DOHH2 (cell line): ENCODE measurements around the gene NCAN.

Experiments
- H3F3A ChIP-seq: fragments of 200-600 bp; sonication (generic), shearing (Covaris generic); 2 replicates; pipeline ENCODE4 v1.6.0; 2016; ENCODE audit warnings: antibody characterized with exemption, mild to moderate bottlenecking; ENCODE audit not compliant: control insufficient read depth, insufficient read depth
- H3K27ac ChIP-seq: fragments of 200-600 bp; sonication (generic); 2 replicates; pipeline ENCODE4 v1.5.1; 2014; ENCODE audit warnings: low read depth, mild to moderate bottlenecking, low read length, moderate library complexity
- H3K27me3 ChIP-seq: fragments of 200-600 bp; sonication (generic); 2 replicates; pipeline ENCODE4 v1.6.1; 2014; ENCODE audit warnings: mild to moderate bottlenecking, low read length, mixed read lengths; ENCODE audit not compliant: control insufficient read depth
- H3K36me3 ChIP-seq: fragments of 200-600 bp; sonication (generic); 2 replicates; pipeline ENCODE4 v1.6.1; 2014; ENCODE audit warnings: mild to moderate bottlenecking, low read length, moderate library complexity, mixed read lengths; ENCODE audit not compliant: control insufficient read depth
- H3K4me1 ChIP-seq: fragments of 200-600 bp; sonication (generic); 2 replicates; pipeline ENCODE4 v1.6.1; 2014; ENCODE audit warnings: mild to moderate bottlenecking, low read length, mixed read lengths; ENCODE audit not compliant: control insufficient read depth
- H3K4me2 ChIP-seq: fragments of 200-600 bp; sonication (generic); 2 replicates; pipeline ENCODE4 v1.6.0; 2014; ENCODE audit warnings: mild to moderate bottlenecking, low read length, moderate library complexity
- H3K4me3 ChIP-seq: fragments of 200-600 bp; sonication (generic); 2 replicates; pipeline ENCODE4 v1.5.1; 2014; ENCODE audit warnings: mild to moderate bottlenecking, low read length, mixed read lengths
- H3K79me2 ChIP-seq: fragments of 200-600 bp; sonication (generic); 2 replicates; pipeline ENCODE4 v1.6.1; 2014; ENCODE audit warnings: mild to moderate bottlenecking, low read length, mixed read lengths; ENCODE audit not compliant: control insufficient read depth
- H3K9me2 ChIP-seq: fragments of 200-600 bp; sonication (generic); replicated peaks from 2 replicates; pipeline ENCODE4 v1.6.1; 2014; ENCODE audit warnings: mild to moderate bottlenecking, low read length, mixed read lengths; ENCODE audit not compliant: control insufficient read depth
- H3K9me3 ChIP-seq: fragments of 200-600 bp; sonication (generic); 2 replicates; pipeline ENCODE4 v1.6.1; 2014; ENCODE audit warnings: antibody characterized with exemption, low read length, mixed read lengths; ENCODE audit not compliant: control insufficient read depth, insufficient read depth
- H4K20me1 ChIP-seq: fragments of 200-600 bp; sonication (generic); 2 replicates; pipeline ENCODE4 v1.6.0; 2014; ENCODE audit warnings: low read depth, mild to moderate bottlenecking, antibody characterized with exemption, low read length, moderate library complexity; ENCODE audit not compliant: control insufficient read depth, insufficient read depth
- CTCF ChIP-seq: fragments of 200-600 bp; sonication (generic); IDR thresholded peaks from one replicate; pipeline ENCODE4 v1.5.1; 2014; ENCODE audit warnings: antibody characterized with exemption, mild to moderate bottlenecking, low read depth, low read length; ENCODE audit not compliant: poor library complexity, severe bottlenecking
- EZH2phosphoT487 ChIP-seq: fragments of 200-600 bp; sonication (generic); IDR thresholded peaks from 2 replicates; pipeline ENCODE4 v1.6.1; 2017; ENCODE audit warnings: borderline replicate concordance, mild to moderate bottlenecking, antibody characterized with exemption, low read length, moderate library complexity, mixed read lengths

Gene NCAN

GRCh38 chr19:19256072-19256969, 44.6 kb downstream of the NCAN start:
- Histone ChIP-seq H3K9me3 (peaks cover 11% of the 10 kb centered on the region; the same call in 1 of the 2 replicates), H3K27me3 (peaks cover 23% of the 10 kb centered on the region), H3K27ac (no peak overlapping the region), H3K79me2 (no peaks in the 10 kb centered on the region), H3K4me1 (peaks cover 12% of the 10 kb centered on the region), H3F3A (no peaks in the 10 kb centered on the region), H3K4me2 (no peak overlapping the region), H3K9me2 (no peaks in the 10 kb centered on the region), H4K20me1 (no peaks in the 10 kb centered on the region), H3K4me3 (no peak overlapping the region), H3K36me3 (no peaks in the 10 kb centered on the region)
- no peak for TF ChIP-seq EZH2phosphoT487
- no peak for TF ChIP-seq CTCF

- Histone ChIP-seq H4K20me1 (no peaks in the 10 kb centered on the region), H3K79me2 (no peaks in the 10 kb centered on the region), H3K4me2 (no peak overlapping the region), H3K4me1 (peaks cover 18% of the 10 kb centered on the region), H3K9me3 (peaks cover 11% of the 10 kb centered on the region; the same call in 1 of the 2 replicates), H3K27ac (no peak overlapping the region), H3F3A (no peaks in the 10 kb centered on the region), H3K27me3 (peaks cover 29% of the 10 kb centered on the region), H3K9me2 (no peaks in the 10 kb centered on the region), H3K4me3 (no peak overlapping the region), H3K36me3 (no peaks in the 10 kb centered on the region)
- no peak for TF ChIP-seq EZH2phosphoT487
- no peak for TF ChIP-seq CTCF
These were observed 45.4 kb downstream of the NCAN start for GRCh38 chr19:19257137-19257536.

GRCh38 chr19:19257836-19258588, 46.3 kb downstream of the NCAN start:
- H3K9me2 ChIP-seq: no peaks in the 10 kb centered on the region
- no peaks in the 10 kb centered on the region for H3K36me3 ChIP-seq
- H3K4me2 ChIP-seq: no peak overlapping the region
- H4K20me1 ChIP-seq: no peaks in the 10 kb centered on the region
- H3K4me1 ChIP-seq: peaks cover 18% of the 10 kb centered on the region
- no peak overlapping the region for H3K27ac ChIP-seq
- peaks cover 38% of the 10 kb centered on the region for H3K27me3 ChIP-seq
- no peaks in the 10 kb centered on the region for H3F3A ChIP-seq
- no peaks in the 10 kb centered on the region for H3K79me2 ChIP-seq
- no peak for TF ChIP-seq CTCF
- TF ChIP-seq EZH2phosphoT487: no peak
- peaks cover 11% of the 10 kb centered on the region; the same call in 1 of the 2 replicates for H3K9me3 ChIP-seq
- no peak overlapping the region for H3K4me3 ChIP-seq
